Inflammatory macrophage treated with lipopolysaccharide for 4 hours (primary cell): ENCODE data around the gene ACOXL.
"Not testable (repeated sequence)": the region's sequence is repeated elsewhere in the genome, so short reads cannot be mapped to it uniquely, and the experiment has no call there.

ENCODE experiments used
- DNase-seq: peaks from one replicate; pipeline ENCODE4 v3.0.0-alpha.2; 2020

ACOXL gene

GRCh38 chr2:111048856-111049768 lies 316.7 kb downstream of the ACOXL start:
- no peak for DNase-seq

- no peak for DNase-seq
Measured at GRCh38 chr2:111049792-111050640, 317.6 kb downstream of the ACOXL start.

DNA sequence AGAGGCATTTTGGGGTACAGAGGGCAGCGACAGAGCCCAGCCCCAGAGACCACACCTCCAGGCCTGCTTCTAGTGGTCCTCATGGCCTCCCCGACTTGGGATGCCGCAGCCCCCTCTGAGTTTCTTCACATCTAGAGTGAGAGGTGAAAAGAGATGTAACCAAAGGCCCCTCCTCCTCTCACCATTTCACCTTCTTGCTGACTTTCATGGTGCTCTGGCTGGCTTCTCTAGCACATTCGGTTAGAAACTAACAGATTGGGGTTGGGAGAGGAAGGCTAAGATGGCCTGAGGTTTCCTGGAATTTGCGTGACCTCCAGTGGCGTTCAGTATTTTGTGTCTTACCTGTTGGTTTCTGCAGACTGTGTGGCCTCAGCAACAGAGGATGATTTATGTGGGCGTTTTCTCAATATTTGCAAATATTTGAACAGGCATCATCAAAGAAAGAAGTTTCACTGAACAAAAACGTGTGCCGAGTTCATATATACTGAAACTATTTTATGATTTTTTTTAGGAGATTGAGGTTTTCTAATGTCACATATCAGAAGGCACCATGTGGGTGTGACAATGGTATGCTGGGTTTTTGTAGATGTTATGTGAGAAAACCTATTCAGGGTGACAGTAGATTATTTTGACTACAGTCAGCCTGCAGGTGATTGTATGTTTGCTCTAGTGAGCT lies 318.5 kb downstream of the ACOXL start:
- no peak for DNase-seq

- DNase-seq = no peak
Measured at GRCh38 chr2:111052621-111053020, 320.2 kb downstream of the ACOXL start.

- DNase-seq = no peak
Measured at GRCh38 chr2:111053266-111053665, 320.9 kb downstream of the ACOXL start.

DNA sequence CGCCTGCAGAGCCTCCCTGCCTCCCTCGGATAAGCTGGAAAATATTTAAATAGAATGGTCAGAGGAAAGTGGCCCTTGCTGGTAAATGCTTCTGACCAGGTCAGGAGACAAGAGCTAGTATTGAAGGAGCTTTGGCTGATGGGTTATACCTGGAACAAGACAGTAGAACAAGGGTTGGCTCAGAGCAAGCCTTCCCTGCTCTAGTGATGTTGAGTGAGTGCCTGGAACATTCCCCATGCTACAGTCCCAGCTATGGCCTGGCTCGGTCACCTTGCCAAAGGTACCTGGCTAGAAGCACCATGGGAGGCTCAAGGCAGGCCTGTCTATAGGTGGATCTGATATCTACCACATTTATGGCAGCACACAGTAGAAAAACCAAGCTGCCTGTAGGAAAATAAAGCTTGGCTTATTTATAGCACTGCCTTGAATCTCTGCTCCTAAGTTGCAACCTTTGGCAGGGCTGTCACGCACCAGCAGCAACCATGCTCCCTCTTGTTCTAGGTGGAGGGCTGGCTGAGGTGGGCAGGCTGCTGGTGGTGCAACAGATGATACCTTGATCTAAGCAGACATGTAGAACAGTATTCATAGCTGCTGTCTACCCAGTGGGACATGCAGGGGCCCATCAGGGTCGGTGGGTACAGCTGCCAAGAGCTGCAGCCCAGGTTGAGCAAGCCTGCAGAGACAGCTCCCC lies 321.6 kb downstream of the ACOXL start:
- no peak for DNase-seq

DNA sequence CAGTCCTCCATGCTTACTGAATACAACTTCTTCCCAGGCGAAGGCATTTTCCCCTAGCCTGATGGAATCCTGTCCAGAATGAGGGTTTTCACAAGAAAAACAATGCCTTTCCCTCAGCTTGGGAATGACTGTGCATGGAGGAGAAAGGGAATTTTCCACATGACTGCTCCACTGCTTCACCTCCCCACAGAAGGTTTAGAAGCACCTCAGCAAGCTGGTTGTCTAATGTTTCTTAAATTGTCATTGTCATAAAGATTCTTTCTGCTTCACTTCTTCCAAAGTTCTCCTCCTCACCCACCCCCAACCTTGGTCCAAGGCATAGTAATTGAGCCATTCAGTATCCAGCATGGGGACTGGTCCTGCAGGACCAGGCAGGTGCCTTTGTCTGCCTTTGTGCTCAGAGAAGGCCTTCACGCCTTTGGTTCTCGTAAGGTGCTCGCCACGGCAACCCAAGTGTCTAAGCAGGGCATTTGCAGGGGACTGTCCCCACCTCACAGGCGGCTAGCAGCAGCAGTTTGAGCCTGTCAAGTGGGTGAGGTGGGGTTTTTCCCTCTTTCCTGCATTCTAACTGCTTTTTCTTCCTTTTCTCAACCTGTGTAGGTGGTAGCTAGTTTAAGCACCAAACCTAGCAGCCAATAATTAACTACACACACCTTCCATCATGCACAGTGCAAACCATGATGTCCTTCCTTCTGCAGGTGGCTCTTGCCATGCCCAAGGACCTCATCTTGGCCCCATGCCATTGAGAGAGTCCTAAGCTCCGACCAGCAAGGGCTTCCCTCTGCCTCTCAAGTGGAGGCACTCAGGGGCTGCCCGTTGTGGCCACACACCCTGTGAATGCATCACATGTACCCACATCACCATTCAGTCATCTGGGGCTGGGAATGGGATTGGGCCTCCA lies 322.7 kb downstream of the ACOXL start:
- DNase-seq = no peak

- no peak for DNase-seq
Measured at GRCh38 chr2:111055735-111056134, 323.4 kb downstream of the ACOXL start.

DNA sequence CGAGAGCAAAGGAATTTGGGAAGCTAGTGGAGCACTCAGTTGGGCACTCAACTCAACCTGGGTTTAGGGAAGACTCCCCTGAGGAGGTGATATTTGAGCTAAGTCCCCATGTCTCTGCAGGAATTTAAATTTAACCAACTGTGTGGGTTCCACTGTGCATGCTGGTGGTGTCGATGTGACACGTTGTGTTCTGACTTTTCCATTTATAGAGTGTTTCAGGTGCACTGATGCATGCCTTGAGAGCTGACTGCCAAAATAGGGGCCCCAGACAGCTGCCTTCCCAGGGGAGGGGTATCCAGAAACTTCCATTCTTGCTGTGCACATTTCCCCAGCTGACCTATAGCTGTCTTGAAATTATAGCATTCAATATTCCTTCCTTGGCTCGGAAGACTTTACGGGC lies 324.7 kb downstream of the ACOXL start:
- DNase-seq = no peak

- DNase-seq = no peak
Measured at GRCh38 chr2:111057721-111058120, 325.3 kb downstream of the ACOXL start.

- no peak for DNase-seq
Measured at GRCh38 chr2:111058264-111058663, 325.9 kb downstream of the ACOXL start.

DNA sequence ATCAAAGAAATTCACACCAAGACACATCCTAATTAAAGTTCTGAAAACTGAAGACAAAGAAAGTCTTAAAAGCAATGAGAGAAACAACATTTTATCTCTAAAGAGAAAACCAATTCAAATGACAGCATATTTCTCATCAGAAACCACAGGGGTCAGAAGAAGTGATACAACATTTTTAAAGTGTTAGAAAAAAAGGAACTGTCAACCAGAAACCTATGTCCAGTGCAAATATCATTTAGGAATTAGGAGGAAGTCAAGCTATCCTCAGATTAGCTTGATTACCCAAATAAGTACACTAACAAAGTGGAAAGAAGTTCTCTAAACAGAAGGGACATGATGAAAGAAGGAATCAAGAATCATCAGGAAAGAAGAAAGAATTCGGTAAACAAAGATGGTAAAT lies 328.8 kb downstream of the ACOXL start:
- DNase-seq = peak; percentile 66

GRCh38 chr2:111062417-111062816 lies 330.0 kb downstream of the ACOXL start:
- no peak for DNase-seq

DNA sequence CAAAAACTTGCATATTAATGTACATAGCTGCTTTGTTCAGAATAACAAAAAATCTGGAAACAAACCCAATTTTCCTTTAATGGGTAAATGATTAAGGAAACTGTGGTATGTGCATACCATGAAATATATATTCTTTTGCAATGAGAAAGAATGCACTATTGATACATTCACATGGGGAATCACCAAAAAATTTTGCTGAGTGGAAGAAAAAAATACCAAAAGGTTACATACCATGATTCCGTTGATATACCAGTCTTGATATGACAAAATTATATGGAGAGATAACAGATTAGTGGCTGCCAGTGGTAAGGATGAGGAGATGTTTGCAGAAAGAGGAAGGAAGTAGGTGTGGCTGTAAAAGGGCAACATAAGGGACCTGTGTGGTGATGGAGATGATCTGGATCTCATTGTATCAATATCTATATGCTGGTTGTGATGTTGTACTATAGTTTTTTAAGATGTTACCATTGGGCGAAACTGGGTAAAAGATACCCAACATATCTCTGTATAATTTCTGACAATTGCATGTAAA lies 333.8 kb downstream of the ACOXL start:
- DNase-seq = no peak

DNA sequence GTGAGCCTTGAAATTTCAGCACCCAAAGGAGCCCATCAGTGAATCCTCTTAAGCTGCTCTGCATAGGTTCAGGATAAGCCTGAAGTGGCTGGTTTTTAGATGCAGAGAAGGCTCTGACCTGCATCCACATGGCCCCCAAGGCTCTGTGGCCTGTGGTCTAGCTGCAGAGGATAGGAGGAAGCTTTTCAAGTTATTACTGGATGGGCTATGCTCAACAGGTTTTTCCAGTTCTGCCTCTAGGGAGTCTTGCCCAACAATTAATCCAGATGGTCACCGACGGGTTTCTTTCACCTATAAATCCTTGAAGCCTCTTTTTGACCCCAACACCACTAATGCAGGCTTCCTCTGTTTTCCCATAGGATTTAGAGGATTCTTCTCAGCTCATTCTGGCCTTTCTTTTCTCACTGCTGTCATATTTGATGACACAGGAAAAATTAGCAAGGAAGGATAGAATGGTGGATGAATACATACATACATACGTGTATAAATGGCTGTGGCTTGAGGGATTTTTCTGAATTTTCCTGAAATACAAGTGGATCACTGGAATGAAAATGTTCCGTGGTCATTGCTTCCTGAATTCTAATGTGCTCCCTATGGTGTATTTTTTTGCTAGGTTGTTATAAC lies 336.2 kb downstream of the ACOXL start:
- no peak for DNase-seq

DNA sequence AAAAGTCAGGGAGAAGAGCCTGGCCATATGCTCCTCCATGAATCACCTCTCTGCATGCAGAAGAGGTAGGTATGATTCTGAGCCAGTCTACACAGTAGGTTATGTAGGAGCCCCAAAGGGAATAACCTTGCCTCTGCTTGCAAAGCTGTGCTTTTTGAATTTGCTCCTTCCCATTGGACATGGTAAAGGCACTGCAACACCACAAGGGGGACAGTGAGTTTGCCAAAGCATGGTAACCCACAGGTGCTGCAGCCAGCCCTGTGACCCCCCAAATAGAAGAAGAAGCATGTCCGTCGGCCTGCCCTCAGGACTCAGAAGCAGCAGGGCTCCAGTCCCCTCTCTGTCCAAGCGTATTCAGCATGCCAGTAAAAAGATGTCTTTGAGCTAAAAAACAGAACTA lies 337.3 kb downstream of the ACOXL start:
- no peak for DNase-seq

DNA sequence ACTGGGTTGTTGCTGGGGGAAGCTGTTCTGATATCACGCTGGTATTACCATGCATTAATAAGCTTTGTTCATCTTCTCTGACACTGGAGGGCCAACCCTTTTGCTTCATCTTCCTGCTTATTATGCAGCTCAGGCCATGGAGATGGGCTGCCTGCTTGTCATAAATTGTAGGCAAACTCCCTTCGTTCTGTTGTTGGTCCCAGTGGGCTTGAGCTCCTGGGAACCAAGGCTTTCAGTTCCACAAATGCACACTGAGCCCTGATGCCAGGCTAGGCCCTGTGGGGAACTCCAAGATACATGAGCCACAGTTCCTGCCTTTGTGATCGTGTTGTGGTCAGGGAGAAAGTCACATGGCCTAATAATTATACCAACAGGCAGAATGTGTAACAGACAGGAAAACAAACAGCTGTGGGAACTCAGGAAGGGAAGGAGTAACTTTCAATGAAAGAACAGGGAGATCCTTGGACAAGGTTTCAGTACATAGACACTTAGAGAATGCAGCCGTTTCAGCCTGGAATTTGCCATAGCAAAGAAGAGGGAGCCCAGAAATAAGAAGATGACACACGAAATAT lies 339.3 kb downstream of the ACOXL start:
- peak; percentile 73 for DNase-seq

- no peak for DNase-seq
Measured at GRCh38 chr2:111072220-111072871, 340.0 kb downstream of the ACOXL start.

GRCh38 chr2:111082659-111083058 lies 350.3 kb downstream of the ACOXL start:
- not testable (repeated sequence) for DNase-seq

- no peak for DNase-seq
Measured at GRCh38 chr2:111091811-111092211, 359.4 kb downstream of the ACOXL start.
